Astrocyte of the spinal cord (primary cell): ENCODE measurements around the gene TMEM225B.

Source experiments
- DNase-seq: peaks from one replicate; pipeline ENCODE4 v3.0.0; 2011; ENCODE audit warnings: low read depth, low spot score
- H3K4me3 ChIP-seq: 2 replicates; pipeline ENCODE4 v1.5.1; 2011; ENCODE audit warnings: low read depth, mild to moderate bottlenecking, low read length, moderate library complexity
- in situ Hi-C: cut with HindIII; loops from 2 replicates; pipeline ENCODE4 v1.10.0; 2017; ENCODE audit warnings: low sequenced_read_pairs
- TF ChIP-seq, protein P1 (sequence below): IDR thresholded peaks from 2 replicates; pipeline ENCODE4 v1.5.1; 2012; ENCODE audit warnings: low read depth, mild to moderate bottlenecking, low read length, inconsistent platforms

Gene TMEM225B

DNA sequence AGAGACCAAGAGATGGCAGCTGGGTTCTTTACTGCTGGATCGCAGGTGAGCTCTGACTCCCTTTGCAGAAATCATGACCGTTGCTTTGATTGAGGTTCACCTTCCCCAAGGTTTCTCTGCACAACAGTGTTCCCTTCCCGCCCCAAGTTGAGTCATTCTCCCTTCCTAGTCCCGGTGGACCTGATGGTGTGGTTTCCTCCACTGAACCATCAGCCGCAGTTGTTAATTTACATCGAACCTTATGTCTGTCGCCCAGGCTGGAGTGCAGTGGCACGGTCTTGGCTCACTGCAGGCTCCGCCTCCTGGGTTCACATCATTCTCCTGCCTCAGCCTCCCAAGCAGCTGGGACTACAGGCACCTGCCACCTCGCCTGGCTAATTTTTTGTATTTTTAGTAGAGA is 24.5 kb downstream of the TMEM225B start:
- in situ Hi-C loops = no loop called here
- H3K4me3 ChIP-seq = no peak overlapping the region
- DNase-seq = no peak
- TF ChIP-seq, protein P1, sequence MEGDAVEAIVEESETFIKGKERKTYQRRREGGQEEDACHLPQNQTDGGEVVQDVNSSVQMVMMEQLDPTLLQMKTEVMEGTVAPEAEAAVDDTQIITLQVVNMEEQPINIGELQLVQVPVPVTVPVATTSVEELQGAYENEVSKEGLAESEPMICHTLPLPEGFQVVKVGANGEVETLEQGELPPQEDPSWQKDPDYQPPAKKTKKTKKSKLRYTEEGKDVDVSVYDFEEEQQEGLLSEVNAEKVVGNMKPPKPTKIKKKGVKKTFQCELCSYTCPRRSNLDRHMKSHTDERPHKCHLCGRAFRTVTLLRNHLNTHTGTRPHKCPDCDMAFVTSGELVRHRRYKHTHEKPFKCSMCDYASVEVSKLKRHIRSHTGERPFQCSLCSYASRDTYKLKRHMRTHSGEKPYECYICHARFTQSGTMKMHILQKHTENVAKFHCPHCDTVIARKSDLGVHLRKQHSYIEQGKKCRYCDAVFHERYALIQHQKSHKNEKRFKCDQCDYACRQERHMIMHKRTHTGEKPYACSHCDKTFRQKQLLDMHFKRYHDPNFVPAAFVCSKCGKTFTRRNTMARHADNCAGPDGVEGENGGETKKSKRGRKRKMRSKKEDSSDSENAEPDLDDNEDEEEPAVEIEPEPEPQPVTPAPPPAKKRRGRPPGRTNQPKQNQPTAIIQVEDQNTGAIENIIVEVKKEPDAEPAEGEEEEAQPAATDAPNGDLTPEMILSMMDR = no peak

DNA sequence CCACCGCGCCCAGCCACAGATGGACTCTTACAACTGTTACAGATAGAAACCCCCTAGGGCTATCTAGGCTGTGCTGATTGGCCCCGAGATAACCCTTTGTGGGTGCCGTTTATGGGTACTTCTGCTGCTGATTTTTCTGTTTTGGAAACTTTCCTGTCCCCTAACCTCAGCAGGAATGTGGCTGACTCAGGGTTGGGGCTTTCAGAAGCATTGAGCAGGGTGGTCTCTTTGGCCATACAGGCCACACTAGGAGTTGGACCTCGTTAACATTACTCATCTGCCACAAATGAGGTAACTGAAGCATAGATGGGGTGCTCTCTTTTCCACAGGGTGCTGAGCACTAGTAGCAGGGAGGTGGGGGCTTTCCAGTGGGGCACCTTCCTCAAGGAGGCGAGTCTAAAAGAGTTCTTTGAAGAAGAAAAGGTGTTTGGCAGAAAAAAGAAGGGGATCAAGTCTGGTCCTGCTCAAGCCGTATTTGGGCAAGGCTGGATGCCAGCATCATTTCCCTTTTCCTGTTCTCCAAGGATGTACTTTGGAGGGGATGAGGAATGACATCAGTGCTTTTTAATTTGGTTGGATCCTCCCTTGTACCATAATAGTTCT is 25.1 kb downstream of the TMEM225B start:
- in situ Hi-C loops = no loop called here
- TF ChIP-seq, protein P1 = no peak
- H3K4me3 ChIP-seq = no peak overlapping the region
- no peak for DNase-seq

DNA sequence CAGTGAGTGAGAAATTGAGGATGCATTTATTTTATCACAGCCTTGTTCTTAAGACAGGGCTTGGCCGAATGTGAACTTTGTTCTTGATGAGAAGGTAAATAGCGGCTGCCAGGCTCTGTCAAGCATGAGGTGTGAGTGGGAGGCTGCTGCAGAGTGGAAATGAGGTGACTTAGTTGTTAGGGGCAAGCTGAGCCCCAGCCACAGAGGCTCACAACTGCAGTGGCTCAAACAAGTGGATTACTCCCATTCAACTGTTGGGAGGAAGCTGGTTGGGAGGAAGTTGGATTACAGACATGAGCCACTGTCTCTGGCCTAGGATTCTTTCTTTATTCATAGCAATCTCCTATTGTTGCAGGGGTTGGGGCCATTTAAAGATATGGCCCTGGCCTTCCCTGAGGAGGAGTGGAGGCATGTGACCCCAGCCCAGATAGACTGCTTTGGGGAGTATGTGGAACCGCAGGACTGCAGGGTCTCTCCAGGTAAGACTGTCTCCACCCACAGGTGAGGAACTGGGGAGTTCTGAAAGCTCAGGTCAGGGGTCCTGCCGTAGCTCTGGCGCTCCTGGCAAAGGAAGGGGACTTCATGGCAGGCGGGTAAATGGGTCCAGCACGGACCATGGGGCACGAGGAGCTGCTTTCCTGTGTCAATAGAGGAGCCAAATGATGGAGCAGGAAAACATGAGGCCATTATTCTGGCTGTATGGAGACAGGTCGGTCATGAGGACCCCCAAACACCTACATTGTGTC is 25.8 kb downstream of the TMEM225B start:
- no peak overlapping the region for H3K4me3 ChIP-seq
- TF ChIP-seq, protein P1 = no peak
- in situ Hi-C loops = no loop called here
- no peak for DNase-seq

DNA sequence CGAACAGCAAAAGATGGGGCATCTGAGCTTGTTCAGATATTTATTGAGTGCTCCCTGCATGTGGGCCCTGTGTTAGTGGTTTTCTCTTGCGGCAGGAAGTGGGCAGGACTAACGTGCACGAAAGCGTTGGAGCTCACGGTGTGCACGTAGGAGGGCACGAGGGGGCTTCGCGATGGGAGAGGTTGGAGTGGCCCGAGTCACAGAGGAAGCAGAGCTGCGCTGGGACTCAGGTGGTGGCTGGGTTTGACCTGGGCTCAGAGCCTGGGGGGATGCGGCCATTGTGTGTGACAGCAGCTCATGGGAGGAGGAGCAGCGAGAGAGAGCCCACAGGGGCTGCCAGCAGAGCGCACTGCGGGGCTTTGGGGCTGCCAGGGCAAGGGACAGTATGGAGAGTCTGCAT is 26.4 kb downstream of the TMEM225B start:
- no peak overlapping the region for H3K4me3 ChIP-seq
- DNase-seq = no peak
- in situ Hi-C loops = no loop called here
- TF ChIP-seq, protein P1 = no peak

DNA sequence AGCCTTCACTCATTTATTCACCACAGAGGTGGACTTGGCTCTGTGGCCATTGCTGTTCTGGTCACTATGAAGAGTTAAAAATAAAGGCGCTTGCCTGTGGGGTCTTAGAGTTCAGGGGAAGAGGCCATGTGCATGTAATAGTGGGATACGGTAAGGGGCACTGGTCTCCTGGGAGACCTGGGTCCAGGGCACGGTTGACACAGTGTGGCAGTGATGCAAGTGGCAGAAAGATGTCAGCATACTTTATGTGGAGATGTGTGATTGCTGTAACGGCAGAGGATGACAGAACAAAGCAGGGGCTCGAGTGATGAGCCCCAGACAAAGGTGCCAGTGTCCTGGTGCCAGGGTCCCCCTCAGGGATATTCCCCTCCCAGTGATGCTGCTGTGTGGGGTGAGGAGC is 27.3 kb downstream of the TMEM225B start:
- in situ Hi-C loops = no loop called here
- DNase-seq = no peak
- H3K4me3 ChIP-seq = no peak overlapping the region
- TF ChIP-seq, protein P1 = no peak

DNA sequence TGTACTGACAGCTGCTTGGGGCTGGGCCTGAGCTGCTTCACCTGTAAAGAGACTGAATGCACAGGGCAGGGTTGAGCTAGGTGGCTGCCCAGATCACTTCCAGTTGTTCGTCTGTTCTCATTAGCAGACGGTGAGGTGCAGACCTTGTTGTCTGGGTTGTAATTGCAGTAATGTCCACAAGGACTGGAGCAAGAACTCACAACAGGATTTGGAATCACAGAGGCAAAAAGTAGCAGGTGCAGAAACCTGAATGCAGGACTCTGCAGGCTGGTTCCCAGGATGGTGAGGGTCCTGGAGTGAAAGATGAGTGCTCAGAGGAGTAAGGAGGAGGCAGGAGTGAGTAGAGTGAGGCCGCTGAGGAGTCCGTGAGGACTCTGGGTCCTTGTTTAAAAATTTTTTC is 27.9 kb downstream of the TMEM225B start:
- TF ChIP-seq, protein P1 = no peak
- in situ Hi-C loops = no loop called here
- no peak for DNase-seq
- no peak overlapping the region for H3K4me3 ChIP-seq
